NCI-H1105 (cell line): ENCODE data around the gene CRY1.

Experiments
- DNase-seq: peaks from one replicate; lab custom pipeline; 2025; lab: John Stamatoyannopoulos, UW

Gene CRY1

GRCh38 chr12:107093417-107094182 is at the start of gene CRY1:
CRY1 (minus strand) TSS chr12:107093549; CDS start chr12:107092961, 588 bp downstream.
- DNase-seq = peak; percentile 95

- DNase-seq = no peak
Observed at GRCh38 chr12:107139787-107140186, 46.4 kb upstream of the CRY1 start.

GRCh38 chr12:107138990-107139389 is 45.6 kb upstream of the CRY1 start:
- no peak for DNase-seq

DNA sequence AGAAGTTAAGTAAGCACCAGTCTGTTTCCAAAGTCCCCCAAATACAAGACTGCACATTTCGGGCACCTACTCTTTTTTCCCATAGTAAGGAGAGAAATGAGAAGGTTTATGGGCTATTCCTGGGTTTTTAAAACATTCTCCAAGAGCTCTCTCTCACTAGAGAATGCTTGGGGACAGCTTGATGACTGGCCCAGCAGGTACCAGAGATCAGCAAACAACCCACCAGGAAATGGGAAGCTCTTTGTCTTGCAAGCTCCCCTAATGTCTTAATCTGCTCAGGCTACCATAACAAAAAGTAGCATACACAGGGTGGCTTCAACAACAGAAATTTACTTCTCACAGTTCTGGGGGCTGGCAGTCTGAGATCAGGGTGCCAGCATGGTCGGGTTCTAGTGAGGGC is 41.8 kb upstream of the CRY1 start:
- DNase-seq = no peak

DNA sequence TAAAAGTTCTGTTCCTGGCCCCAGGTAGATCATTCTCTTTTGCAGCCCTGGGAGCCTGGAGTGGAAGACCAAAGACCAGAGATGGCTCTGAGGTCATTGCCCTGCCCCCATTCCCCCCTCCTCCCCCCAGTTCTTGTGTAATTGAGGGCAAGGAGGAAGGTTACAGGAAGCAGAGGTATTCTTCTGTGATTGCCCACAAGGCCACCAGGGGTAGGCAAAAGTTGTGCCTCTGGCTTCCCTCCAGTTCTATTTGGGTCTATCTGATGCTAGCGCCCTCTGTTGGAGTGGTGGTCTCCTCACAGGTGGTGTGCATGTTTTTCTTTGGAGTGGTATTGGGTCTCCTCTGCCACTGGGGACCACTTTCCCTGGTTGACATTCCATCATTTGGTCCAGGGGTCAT is 41.2 kb upstream of the CRY1 start:
- no peak for DNase-seq

DNA sequence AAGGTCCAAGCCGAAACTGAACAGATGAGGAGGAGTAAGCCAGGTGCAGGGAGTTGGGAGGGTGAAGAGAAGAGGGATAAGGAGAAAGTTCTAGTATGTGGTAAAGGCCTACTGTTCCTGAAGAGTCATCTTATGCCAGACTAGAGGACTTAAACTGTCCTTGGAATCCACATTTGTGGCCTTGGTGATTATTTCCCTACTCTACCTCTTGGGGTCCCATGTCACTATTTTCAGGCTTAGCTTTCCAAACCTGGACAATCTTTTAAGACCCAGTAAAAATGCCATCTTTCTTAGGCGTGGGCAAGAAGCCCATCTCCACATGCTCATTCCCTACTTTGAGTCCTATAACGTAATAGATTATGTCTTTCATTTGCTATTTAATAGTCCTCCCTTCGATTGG is 40.1 kb upstream of the CRY1 start:
- DNase-seq = no peak

- DNase-seq = peak; percentile 87
Observed at GRCh38 chr12:107131832-107132616, 38.7 kb upstream of the CRY1 start.

DNA sequence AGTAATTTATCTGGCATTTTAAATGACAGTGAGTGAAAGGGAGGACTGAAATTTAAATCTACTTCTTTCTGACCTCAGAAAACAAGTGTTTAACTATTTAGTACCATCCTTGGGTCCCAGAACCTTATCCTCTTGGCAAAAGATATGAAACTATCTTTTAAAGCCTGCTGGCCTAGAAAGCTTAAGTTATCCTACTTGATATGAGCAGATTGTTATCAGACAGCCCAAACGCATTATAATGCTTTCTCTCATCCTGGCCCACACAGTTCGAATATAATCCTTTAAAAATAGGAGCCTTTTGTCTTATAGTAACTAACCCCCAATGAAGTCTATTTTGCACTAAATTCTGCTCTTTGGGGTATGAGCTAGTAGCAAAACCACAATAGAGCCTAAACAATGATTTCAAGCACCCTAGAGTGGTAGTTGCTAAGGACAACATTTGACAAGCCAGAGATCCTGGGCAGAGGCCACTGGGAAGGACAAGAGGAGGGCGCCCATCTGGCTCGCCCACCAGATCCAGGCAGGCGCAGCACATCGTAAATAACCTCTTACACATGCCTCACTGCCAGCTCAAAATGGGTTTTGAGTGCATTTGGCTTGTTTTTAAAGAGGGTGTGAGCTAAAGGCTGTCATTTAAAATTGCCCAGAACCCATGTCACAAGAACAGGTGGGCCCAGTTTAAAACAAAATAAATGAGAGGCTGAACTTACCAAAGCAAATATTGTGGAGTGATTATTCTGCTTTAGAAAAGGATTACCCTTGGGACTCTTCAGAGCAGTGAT is 37.7 kb upstream of the CRY1 start:
- peak; percentile 97 for DNase-seq

DNA sequence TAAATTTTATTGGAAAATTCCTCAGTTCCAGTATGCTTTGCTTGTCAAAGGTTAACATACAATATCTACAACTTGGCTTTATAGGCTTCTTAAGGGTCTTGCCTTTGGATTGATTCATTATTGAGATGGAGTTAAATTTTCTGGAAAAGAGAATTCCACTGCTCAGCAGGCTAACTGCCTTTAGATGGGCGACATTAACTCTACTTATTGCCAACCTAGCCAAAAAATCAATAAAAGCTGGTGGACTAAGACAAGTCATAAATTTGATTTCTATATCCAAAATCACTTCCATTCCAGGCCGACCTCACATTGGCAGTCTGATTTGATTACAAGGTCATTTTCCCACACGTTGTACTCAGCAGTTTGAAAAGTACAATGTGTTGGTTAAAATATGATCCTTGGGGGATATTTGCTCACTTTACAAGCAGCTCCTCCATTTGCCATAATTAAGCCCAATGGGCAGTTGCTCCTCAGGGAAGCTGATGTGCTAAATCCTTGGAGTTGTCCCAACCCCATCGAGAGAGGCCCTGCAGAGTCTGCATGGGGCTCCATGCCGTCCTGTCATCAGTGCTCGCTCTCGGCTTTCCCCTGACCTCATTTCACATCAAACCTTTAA is 36.1 kb upstream of the CRY1 start:
- no peak for DNase-seq

GRCh38 chr12:107127482-107128430 is 34.4 kb upstream of the CRY1 start:
- DNase-seq = no peak

DNA sequence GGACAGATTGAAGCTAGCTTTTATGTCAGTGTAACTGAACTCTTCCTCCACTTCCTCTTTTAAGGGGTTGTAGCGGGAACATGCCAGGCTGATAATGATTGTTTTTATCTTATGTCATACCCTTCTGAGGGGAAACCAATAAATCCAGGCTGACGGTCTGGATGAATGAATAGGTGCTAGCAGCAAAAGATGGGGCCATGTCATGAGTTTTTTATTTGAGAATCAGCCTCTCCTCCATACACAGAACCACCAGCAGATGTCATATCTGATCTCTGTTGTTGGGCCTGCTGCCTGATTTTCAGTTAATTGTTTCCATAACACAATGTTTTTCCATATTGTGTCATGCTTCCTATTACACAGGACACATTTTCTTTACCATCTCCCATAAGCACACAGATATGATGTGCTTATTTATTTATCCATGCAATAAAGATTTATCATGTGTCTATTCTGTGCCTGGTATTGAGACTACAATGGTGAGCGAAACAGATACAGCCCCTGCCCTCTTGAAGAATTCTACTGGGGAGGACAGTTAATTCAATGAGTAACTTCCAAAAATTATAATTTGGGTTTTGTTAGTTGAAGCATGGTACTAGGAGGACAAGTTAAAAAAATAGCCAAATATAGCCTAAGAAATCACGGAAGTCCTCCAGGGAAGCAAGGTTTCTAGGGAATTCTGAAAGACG is 33.6 kb upstream of the CRY1 start:
- peak; percentile 42 for DNase-seq

GRCh38 chr12:107125833-107126232 is 32.5 kb upstream of the CRY1 start:
- DNase-seq = peak; percentile 32

GRCh38 chr12:107122452-107122958 is 29.2 kb upstream of the CRY1 start:
- DNase-seq = no peak

DNA sequence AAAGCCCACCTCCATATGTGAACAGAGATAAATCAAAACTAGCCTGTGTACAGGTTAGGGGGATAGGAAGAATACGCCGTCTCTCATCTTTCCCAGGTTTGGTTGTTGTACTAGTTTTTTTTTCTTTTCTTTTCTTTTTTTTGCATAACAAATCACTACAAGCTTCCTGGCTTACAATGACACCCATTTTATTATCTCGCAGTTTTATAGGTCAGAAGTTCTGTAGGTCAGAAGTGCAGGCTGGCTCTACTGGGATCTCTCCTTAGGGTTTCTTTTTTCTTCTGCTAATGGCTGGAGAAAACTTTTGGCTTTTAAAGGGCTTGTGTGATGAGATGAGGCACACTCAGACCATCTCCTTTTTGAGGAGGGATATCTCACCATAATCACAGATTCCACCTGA is 25.7 kb upstream of the CRY1 start:
- no peak for DNase-seq

DNA sequence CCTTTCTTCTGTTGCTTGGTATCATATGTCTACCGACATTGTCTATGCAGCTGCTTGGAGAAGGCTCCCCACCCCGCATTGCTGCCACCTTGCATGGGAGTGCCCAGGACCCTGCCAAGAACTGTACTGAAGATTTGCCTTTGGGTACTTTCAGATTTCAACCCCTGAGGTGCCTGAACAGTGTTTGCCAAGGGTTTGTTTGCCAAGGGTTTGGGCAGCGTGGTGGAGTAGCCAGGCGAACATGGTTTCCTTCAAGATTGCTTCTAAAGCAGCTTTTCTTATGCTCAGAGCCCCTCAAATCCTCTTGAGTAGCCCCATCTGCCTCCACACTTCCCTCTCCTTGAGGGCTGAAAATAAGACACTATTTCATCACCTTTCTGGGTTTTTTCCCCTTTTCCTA is 25.3 kb upstream of the CRY1 start:
- DNase-seq = no peak

DNA sequence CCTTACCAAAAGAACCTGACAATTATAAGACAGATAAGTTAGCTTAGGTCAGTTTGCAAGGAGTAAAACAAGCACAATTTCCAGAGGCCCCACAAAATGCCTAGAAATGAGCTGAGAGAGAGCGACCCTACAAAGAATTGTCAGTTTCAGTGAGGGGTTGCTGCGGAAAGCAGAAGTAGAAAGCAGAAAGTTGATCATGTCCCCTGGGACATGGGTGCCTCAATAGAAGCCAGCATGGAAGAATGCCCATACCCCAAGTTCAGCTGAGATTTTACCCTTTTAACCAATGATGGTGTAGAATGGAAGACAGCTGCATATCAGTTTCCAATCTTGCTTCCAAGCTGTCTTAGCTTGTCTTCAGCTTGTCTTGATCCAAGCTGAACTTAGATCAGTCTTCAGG is 21.8 kb upstream of the CRY1 start:
- DNase-seq = no peak

DNA sequence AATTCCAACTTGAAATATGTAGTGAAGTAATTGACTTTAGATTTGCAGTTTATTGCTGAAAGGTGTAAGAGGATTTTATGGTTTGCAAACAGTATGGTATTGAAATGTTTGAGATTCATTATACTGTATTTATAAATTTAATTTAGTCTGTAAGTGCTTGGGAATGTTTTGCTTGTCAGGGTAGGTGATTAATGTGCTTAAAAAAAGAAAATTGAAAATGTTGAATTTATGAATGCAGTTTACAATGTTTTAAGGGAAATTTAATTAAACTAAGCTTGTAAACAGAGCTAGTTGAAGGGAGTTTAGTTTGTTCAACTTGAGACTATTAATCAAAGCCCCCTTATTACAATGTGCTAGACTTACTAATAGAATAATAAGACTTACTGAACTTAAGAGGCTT is 18.0 kb upstream of the CRY1 start:
- DNase-seq = no peak

DNA sequence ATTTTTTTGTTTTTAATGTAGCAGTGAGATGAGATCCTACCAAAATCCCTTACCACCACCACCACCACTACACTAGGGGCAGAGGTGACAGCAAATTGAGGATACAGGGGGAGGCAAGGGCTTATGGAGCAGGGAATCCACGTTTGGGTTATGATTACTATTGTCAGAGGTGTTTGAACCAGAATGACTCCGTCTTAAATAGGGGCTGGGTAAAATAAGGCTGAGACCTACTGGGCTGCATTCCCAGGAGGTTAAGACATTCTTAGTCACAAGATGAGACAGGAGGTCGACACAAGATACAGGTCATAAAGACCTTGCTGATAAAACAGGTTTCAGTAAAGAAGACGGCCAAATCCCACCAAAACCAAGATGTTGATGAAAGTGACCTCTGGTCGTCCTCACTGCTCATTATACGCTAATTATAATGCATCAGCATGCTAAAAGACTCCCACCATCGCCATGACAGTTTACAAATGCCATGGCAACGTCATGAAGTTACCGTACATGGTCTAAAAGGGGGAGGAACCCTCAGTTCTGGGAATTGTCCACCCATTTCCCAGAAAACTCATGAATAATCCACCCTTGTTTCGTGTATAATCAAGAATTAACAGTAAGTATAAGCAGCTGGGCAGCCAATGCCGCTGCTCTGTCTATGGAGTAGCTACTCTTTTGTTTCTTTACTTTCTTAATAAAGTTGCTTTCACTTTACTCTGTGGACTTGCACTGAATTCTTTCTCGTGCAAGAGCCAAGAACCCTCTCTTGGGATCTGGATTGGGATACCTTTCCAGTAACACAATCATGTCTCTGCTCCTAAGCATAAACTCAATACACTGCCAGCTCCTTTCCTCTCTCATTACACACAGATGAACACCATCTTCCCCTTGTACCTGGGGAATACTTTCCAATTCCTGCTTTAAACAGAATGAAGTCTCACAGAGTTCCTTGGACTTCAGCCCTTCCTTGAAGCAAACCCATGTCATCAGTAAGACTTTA is 16.7 kb upstream of the CRY1 start:
- no peak for DNase-seq

DNA sequence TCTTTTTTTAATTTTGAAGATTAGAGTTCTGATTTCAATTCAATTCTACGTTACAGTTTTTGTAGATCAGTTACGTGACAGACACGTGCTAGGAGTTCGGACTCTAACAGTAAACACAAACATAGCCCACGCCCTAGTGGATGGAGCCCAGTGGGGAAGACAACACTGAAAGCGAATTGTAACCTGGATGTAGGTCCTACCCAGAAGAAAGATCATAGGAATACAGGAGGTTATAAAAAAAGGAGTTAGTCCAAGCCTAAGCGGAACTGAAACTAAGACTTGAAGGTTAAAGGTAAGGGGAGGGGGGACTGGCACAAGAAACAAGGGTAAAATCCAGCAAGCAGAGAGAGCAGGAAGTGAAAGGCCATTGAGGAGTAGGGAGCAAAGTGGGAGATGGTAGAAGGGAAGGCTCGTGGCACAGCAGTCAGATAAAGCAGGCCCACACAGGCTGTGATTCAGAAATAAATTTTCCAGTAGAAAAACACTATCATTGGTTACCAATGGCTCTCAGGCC is 15.7 kb upstream of the CRY1 start:
- no peak for DNase-seq
